ENCODE measurements around the gene NUP35. TPM values are rescaled to one million over a fixed set of nuclear protein-coding genes. Genes with fewer than 3 reads are reported as not detected.

Gene NUP35
- total and polyA plus RNA-seq, 12 donors: 6.2 to 27.8 (median 16.2) TPM

DNA sequence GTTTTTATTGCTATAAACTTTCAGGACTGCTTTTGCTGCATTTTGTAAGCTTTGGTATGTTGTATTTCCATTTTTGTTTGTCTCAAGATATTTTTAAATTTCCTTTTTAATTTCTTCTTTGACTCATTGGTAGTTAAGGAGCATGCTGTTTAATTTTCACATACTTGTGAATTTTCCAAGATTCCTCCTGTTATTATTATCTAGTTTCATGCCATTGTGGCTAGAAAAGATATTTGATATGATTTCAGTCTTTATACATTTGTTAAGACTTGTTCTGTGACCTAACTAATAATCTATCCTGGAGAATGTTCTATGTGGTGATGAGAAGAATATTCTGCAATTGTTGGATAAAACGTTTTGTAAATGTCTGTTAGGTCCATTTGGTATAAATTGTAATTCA, 62.1 kb downstream of the NUP35 start:
- intact Hi-C loops (cut with DNase I): no loop called here
- Histone ChIP-seq H3K27me3 (no peaks in the 10 kb centered on the region), H3K36me3 (replicated peaks in 1 of 2) (no peaks in the 10 kb centered on the region), H3K4me1 (replicated peaks in 1 of 2) (no peaks in the 10 kb centered on the region), H3K9me3 (replicated peaks in 1 of 3) (peaks cover 0 to 7% (median 0%) of the 10 kb centered on the region in 3 donors), H3K4me3 (no peak overlapping the region), H3K27ac (no peak overlapping the region)
- WGBS, 4 donors: 68 to 84% (median 79%) methylated on average over 1 of the region's 1 CpG
- DNase-seq: no peak
- TF ChIP-seq POLR2A (IDR thresholded peaks at IDR 0.05): no peak
- TF ChIP-seq, protein P1, sequence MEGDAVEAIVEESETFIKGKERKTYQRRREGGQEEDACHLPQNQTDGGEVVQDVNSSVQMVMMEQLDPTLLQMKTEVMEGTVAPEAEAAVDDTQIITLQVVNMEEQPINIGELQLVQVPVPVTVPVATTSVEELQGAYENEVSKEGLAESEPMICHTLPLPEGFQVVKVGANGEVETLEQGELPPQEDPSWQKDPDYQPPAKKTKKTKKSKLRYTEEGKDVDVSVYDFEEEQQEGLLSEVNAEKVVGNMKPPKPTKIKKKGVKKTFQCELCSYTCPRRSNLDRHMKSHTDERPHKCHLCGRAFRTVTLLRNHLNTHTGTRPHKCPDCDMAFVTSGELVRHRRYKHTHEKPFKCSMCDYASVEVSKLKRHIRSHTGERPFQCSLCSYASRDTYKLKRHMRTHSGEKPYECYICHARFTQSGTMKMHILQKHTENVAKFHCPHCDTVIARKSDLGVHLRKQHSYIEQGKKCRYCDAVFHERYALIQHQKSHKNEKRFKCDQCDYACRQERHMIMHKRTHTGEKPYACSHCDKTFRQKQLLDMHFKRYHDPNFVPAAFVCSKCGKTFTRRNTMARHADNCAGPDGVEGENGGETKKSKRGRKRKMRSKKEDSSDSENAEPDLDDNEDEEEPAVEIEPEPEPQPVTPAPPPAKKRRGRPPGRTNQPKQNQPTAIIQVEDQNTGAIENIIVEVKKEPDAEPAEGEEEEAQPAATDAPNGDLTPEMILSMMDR (IDR thresholded peaks at IDR 0.05): no peak

DNA sequence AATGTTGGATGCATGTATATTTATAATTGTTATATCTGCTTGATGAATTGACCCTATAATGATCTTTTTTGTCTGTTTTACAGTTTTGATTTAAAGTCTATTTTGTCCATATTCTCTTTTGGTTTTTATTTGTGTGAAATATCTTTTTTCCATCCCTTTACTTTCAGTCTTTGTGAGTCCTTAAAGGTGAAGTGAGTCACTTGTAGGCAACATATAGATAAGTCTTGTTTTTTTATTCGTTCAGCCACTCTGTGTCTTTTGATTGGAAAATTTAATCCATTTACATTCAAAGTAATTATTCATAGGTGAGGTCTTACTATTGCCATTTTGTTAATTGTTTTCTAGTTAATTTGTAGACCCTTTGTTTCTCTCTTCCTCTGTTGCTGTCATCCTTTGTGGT, 62.5 kb downstream of the NUP35 start:
- TF ChIP-seq, protein P1 (IDR thresholded peaks at IDR 0.05): no peak
- TF ChIP-seq POLR2A (IDR thresholded peaks at IDR 0.05): no peak
- H3K4me1 ChIP-seq (replicated peaks in 1 of 2): no peaks in the 10 kb centered on the region
- H3K9me3 ChIP-seq (replicated peaks in 1 of 3): peaks cover 0 to 7% (median 0%) of the 10 kb centered on the region in 3 donors
- intact Hi-C loops (cut with DNase I): no loop called here
- no peaks in the 10 kb centered on the region for H3K36me3 ChIP-seq (replicated peaks in 1 of 2)
- no peak for DNase-seq
- no peak overlapping the region for H3K27ac ChIP-seq
- H3K27me3 ChIP-seq: no peaks in the 10 kb centered on the region
- no peak overlapping the region for H3K4me3 ChIP-seq
- WGBS, 4 donors: 88 to 95% (median 89%) methylated on average over 1 of the region's 1 CpG

DNA sequence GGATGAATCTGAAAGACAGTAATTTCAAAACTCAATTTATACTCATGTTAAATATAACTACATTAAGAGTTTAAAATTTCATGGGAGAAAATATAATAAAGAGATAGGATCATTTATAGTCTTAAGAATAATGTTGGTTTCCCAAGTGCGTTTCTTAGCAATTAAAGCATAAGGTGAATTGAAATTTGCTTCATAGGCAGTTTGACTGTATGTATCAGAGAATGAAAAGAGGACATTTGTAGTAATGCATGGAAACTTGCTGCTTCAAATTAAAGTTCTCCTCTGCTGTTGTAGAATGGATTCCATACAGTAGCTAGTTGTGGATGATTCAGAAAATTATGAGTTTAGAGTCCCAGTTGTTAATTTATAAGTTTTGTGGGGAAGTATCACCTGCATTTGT, 68.1 kb downstream of the NUP35 start:
- TF ChIP-seq, protein P1 (IDR thresholded peaks at IDR 0.05): no peak
- TF ChIP-seq POLR2A (IDR thresholded peaks at IDR 0.05): no peak
- no peaks in the 10 kb centered on the region for H3K9me3 ChIP-seq (replicated peaks in 1 of 3)
- H3K36me3 ChIP-seq (replicated peaks in 1 of 2): no peaks in the 10 kb centered on the region
- no peak overlapping the region for H3K27ac ChIP-seq
- intact Hi-C loops (cut with DNase I): no loop called here
- H3K4me3 ChIP-seq: no peak overlapping the region
- no peaks in the 10 kb centered on the region for H3K27me3 ChIP-seq
- WGBS, 4 donors: 80 to 95% (median 93%) methylated on average over 1 of the region's 1 CpG
- no peaks in the 10 kb centered on the region for H3K4me1 ChIP-seq (replicated peaks in 1 of 2)
- no peak for DNase-seq

DNA sequence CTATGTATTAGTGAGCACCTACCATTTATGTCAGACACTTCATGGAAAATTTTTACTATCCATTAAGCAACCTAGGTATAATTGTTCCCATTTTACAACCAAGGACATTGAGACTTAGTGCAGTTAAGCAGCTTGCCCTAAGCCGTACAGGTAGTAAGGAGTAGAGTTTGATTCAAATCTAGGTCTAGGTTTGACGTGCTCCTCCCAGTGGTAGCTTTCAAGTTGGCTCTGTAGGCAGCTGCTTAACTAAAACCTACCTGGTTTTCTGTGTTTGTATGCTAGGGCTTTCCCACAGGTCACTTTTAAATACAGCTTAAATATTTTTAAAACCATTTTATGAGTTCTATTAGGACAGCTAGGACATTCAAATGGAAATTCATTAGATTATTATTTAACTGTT, 69.7 kb downstream of the NUP35 start:
- intact Hi-C loops (cut with DNase I): no loop called here
- Histone ChIP-seq H3K4me1 (replicated peaks in 1 of 2) (no peaks in the 10 kb centered on the region), H3K4me3 (no peak overlapping the region), H3K27me3 (no peaks in the 10 kb centered on the region), H3K9me3 (replicated peaks in 1 of 3) (no peaks in the 10 kb centered on the region), H3K36me3 (replicated peaks in 1 of 2) (no peaks in the 10 kb centered on the region), H3K27ac (no peak overlapping the region)
- 92 to 100% (median 97%) methylated on average over 2 of the region's 2 CpGs for WGBS, 4 donors
- no peak for TF ChIP-seq POLR2A (IDR thresholded peaks at IDR 0.05)
- TF ChIP-seq, protein P1 (IDR thresholded peaks at IDR 0.05): no peak
- DNase-seq: no peak
